WI38 (cell line): ENCODE results near the gene NOL9.

Experiments used
- H3K4me3 ChIP-seq: 2 replicates; pipeline ENCODE4 v1.5.1; 2011; ENCODE audit warnings: low read depth, mild to moderate bottlenecking, control low read depth, low read length
- CTCF ChIP-seq: IDR thresholded peaks from 2 replicates; pipeline ENCODE4 v1.5.1; 2012; ENCODE audit warnings: low read depth, mild to moderate bottlenecking, control low read depth, low read length

The NOL9 gene

DNA sequence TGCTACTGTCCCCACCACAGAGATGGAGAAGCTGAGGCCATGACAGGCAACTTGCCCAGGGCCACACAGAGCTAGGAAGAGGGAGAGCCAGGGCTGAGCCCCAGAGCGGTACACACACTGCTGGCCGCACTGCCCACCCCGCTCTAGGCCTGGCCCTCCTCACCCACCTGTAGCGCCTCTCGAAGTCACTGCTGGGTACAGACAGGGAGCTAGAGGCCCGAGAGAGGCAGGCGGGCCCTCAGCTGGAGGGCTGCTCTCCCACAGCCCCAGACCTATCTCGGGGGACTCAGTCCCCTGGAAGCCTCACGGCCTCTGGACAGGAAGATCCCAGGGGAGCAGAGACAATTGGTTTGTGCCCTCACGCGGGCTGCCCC is 45.5 kb downstream of the NOL9 start:
- TF ChIP-seq CTCF: no peak
- H3K4me3 ChIP-seq: no peak overlapping the region

GRCh38 chr1:6508154-6508815 is 46.0 kb downstream of the NOL9 start:
- H3K4me3 ChIP-seq: no peak overlapping the region
- TF ChIP-seq CTCF: no peak

- TF ChIP-seq CTCF: no peak
- no peak overlapping the region for H3K4me3 ChIP-seq
These were observed 46.8 kb downstream of the NOL9 start for GRCh38 chr1:6507461-6507911.

- TF ChIP-seq CTCF: no peak
- H3K4me3 ChIP-seq: no peak overlapping the region
These were observed 47.3 kb downstream of the NOL9 start for GRCh38 chr1:6507037-6507428.

GRCh38 chr1:6506210-6507036 is 47.9 kb downstream of the NOL9 start:
- TF ChIP-seq CTCF: no peak
- no peak overlapping the region for H3K4me3 ChIP-seq

GRCh38 chr1:6505367-6506209 is 48.7 kb downstream of the NOL9 start:
- no peak for TF ChIP-seq CTCF
- no peak overlapping the region for H3K4me3 ChIP-seq
